HK-2 (cell line): ENCODE data around the gene CHPF.
A peak's percentile ranks its signal among the peaks of the same experiment; 100 is the strongest.

Experiments
- DNase-seq: peaks from one replicate; pipeline ENCODE4 v3.0.0-alpha.2; 2018; ENCODE audit not compliant: unreplicated experiment

The CHPF gene

DNA sequence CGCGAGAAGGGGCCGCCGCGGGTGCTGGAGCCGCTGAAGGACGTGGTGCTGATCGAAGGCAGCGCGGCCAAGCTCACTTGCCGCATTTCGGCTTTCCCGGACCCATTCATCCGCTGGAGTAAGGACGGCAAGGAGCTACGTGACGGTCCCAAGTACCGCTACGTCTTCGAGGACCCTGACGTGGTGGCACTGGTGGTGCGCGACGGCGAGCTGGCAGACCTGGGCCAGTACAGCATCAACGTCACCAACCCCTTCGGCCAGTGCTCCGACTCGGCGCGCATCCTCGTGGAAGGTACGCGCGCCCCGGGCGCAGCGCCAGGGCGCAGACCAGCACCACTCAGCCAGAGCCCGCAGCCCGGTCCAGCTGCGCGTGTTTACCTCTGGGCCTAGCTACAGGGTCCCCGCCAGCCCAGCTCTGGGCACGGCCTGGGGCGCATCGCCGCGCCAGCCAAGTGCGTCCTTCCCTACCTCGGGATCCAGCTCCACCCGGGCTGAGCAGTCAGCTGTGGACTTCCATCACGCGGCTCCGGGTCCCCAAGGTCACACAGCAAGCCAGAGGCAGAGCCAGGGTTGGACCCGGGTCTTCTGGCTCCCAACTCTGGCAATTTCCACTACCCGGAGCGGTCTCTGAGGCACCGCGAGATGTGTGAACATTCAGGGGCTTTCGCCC is 46.6 kb downstream of the CHPF start:
- DNase-seq: no peak

DNA sequence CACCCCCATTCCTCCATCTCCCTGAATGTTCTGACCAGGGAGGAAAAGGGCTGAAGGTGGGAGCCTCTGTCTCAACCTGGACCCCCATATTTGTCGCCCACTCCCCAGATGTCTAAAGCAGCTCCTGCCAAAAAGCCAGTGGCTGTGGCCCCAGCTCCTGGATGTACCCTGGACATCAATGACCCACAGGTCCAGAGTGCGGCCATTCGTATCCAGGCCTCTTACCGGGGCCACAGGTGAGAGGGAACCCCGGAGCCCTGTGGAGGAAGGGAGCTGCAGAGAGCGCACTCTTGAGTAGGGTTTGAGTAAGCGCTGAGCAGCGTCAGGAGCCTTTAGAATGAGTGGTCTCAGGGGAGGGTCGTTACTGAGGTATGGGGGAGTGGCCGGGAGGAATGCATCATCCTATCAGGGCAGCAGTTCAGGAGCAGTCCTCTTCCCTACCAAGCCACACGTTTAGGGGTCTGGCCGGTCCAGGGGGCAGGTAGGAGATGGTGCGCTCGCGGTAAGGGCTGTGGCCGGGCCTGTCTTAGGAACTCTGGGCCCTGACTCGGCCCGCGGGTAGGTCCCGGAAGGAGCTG is 47.3 kb downstream of the CHPF start:
- no peak for DNase-seq

DNA sequence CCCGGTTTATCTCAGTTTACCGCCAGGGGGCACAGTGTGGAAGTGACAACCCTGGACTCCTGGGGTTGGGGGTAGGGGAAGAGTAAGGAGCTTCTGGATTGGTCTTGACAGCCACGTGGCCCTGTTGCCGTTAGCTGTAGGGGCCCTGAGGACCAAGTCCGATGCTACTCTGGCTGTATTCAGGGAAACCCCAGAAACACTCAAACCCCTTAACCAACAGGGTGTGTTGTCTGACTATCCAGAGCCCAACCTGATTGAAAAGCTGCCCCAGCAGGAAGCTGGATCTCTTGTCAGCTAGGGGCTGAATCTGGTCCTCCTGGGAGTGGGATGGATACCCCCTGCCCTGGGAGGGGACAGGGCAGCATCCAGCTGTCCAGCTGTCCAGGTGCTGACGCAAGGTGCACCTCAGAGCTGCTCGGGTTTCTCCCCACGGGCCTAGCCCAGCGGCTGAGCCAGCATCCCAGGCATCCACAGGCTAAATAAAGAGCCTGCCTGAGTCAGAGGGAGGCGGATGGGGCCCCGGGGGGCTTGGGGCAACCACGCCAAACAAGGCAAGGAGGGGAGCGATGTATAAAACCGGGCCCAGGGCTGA is 48.0 kb downstream of the CHPF start:
- DNase-seq: peak; percentile 67

DNA sequence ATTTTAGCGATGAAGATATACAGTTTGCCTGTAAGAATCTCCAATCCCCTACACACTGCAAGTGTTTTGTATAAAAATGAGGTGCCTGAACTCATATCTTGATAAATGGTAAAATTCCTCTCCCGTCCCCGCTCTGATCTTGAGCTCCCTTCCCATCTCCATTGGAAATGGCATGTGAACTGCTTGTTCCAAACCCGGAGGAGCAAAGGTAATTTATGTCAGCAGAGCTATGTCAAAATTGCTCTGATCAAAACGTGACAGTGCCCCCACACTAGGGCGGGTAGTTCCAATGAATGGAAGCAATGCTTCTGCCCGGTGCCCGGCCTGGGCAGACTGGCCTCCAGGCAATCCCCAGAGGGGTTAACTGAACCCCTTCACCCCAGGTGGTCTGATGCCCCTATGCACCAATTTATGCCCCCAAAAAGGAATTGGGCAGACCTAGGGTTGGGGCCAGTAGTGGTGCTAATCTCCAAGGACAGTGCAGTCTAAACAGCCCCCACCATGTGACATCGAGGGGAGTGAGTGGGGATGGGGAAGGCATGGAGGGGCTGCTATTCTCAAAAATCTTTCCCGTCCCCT is 48.6 kb downstream of the CHPF start:
- no peak for DNase-seq

DNA sequence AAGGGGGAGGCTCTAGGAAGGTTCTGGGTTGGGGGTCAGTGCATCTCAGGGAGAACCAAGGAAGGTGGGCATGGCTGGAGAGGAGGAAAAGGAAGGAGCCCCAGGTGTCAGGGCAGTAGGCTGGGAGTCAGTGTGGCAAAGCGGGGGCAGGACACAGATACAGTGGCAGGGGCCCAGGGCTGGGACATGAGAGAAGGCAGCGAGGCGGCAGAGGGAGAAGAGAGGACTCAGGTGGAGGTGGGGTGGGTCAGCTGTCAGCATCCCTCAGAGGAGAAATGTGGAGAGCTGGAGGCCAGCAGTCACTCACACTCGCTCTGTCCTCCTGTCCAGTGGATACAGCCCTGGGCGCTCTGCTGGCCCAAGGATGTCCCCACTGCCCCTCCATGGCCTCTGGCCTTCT is 50.5 kb downstream of the CHPF start:
- DNase-seq: no peak

DNA sequence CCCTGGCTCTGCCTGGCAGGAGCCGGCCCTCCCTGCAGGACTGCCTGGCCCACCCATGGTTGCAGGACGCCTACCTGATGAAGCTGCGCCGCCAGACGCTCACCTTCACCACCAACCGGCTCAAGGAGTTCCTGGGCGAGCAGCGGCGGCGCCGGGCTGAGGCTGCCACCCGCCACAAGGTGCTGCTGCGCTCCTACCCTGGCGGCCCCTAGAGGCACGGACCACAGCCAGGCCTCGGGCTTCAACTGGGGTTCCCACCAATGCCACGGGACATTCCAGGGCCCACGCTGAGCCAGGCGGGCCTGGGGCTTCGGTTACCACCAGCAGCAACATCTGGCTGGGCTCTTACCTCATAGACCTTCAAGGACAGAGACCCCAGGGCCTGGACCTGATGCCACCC is 51.0 kb downstream of the CHPF start:
- no peak for DNase-seq

DNA sequence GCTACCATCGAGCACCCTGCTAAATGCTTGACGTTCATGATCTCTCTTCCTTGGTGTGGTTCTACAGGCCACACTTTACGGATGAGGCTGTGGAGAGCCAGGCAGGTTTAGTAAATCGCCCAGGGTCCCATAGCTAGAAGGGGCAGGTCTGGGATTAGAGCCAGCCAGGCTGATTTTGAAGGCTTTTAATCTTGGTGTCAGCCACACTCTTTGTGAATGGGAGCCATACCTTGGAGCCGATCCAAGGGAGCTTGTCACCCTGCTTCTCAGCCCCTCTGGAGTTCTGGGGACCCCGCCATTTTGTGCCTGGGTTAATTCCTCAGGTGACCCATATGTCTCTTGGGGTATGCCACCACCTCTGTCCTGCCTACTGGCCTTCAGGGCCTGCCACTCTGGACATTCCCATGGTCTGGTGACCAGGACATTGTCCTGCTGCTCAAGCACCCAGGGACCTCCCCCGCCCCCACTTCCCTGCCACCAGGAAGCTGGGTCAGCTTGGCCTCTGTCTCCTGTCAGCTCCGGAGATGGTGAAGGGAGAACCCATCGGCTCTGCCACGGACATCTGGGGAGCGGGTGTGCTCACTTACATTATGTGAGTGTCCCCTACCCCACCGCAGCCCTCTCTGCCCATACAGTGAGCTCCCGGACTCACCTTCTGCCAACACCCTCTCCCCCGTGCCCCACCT is 52.2 kb downstream of the CHPF start:
- no peak for DNase-seq

DNA sequence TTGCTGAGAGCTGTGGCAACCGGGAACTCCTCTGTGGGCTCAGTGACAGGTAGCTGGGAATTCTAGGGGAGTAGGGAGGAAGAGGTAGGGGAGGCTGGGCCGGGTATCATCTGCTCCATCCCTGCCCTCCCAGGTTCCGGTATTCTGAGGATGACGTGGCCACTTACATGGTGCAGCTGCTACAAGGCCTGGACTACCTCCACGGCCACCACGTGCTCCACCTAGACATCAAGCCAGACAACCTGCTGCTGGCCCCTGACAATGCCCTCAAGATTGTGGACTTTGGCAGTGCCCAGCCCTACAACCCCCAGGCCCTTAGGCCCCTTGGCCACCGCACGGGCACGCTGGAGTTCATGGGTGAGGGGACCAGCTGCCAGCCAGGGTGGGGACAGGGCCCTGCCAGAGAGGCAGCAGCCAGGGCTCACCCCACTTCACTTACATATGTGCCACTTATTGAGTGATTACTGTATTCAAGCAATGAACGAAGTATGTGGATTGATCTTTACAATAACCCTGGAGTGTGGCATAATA is 52.9 kb downstream of the CHPF start:
- no peak for DNase-seq

DNA sequence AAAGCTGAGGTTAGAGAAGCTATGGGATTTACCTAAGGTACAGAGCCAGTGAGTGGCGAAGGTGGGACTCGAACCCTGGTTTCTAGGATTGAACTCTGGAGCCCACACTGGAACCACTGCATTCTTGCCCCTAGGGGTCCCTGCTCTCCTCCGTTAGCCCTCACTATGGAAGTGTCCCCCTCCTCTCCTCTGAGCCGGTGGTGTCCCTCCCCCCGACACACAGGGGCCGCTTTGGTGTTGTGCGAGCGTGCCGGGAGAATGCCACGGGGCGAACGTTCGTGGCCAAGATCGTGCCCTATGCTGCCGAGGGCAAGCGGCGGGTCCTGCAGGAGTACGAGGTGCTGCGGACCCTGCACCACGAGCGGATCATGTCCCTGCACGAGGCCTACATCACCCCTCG is 53.4 kb downstream of the CHPF start:
- DNase-seq: no peak

DNA sequence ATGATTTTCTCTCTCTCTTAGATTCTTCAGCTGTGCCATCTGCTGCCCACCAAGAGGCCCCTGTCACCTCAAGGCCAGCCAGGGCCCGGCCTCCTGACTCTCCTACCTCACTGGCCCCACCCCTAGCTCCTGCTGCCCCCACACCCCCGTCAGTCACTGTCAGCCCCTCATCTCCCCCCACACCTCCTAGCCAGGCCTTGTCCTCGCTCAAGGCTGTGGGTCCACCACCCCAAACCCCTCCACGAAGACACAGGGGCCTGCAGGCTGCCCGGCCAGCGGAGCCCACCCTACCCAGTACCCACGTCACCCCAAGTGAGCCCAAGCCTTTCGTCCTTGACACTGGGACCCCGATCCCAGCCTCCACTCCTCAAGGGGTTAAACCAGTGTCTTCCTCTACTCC is 54.3 kb downstream of the CHPF start:
- no peak for DNase-seq
